LNCAP (cell line): ENCODE data around the gene GRIA3.
A peak's percentile ranks its signal among the peaks of the same experiment; 100 is the strongest.

Source experiments
- TF ChIP-seq, protein P1 (sequence below): fragments of 450-650 bp; IDR thresholded peaks from 2 replicates; pipeline ENCODE4 v1.5.1; 2017; ENCODE audit warnings: mild to moderate bottlenecking

The GRIA3 gene

GRCh38 chrX:123493857-123494256 is 309.8 kb downstream of the GRIA3 start:
- TF ChIP-seq, protein P1, sequence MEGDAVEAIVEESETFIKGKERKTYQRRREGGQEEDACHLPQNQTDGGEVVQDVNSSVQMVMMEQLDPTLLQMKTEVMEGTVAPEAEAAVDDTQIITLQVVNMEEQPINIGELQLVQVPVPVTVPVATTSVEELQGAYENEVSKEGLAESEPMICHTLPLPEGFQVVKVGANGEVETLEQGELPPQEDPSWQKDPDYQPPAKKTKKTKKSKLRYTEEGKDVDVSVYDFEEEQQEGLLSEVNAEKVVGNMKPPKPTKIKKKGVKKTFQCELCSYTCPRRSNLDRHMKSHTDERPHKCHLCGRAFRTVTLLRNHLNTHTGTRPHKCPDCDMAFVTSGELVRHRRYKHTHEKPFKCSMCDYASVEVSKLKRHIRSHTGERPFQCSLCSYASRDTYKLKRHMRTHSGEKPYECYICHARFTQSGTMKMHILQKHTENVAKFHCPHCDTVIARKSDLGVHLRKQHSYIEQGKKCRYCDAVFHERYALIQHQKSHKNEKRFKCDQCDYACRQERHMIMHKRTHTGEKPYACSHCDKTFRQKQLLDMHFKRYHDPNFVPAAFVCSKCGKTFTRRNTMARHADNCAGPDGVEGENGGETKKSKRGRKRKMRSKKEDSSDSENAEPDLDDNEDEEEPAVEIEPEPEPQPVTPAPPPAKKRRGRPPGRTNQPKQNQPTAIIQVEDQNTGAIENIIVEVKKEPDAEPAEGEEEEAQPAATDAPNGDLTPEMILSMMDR: no peak

- TF ChIP-seq, protein P1: no peak
Measured at GRCh38 chrX:123499787-123500186, 315.7 kb downstream of the GRIA3 start.

- TF ChIP-seq, protein P1: no peak
Measured at GRCh38 chrX:123504047-123504446, 320.0 kb downstream of the GRIA3 start.

DNA sequence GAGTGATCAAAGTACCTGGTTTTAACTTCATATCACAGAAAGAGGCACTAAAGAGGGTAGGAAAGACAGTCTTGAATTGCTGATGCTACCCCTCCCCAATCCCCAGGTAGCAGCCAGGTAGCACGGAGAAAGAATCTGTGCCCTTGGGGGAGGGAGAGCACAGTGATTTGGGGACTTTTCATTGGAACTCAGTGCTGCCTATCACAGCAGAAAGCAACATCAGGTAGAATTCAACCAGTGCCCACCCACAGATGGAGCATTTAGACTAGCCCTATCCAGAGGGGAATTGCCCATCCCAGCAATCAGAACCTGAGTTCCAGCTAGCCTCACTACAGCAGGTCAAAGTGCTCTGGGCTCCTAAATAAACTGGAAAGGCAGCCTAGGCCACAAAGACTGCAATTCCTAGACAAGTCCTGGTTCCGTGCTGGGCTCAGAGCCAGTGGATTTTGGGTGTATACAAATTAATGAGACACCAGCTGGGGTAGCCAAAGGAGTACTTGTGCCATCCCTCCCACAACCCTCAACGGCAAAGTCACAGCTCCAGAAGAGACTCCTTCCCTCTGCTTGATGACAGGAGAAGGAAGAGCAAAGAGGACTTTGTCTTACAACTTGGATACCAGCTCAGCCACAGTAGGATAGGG is 320.7 kb downstream of the GRIA3 start:
- TF ChIP-seq, protein P1: no peak

DNA sequence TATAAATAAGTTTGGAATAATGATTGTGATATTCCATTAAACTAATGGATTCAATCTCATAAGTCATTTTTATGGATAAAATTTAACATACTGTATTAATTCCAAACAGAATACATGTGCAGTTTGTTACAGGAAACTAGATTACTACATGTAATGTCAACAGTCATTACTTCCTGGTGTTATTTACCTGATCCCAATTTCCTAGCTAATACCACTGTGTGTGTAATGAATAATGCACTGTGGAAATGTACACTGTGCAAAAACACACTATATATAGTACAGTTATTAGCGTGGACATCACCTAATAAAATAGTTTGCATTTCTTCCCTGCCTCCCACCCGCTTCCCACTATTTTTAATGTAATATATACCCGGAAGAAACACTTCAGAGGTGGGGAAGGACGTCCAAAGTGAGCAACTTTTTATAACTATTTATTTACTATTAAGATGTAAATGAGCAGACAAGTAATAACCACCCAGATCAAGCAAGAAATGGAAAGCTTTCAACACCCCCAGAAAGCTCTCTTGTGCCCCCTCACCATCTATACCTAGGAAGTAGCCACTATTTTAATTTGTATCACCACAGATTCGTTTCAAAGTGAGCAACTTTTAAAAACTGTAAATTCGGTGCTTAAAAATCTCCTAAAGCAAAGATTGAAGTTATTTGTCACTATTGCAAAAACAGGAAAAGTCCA is 329.7 kb downstream of the GRIA3 start:
- TF ChIP-seq, protein P1: no peak

- TF ChIP-seq, protein P1: peak; percentile 54
Measured at GRCh38 chrX:123514279-123514640, 330.2 kb downstream of the GRIA3 start.

- TF ChIP-seq, protein P1: no peak
Measured at GRCh38 chrX:123518791-123519190, 334.7 kb downstream of the GRIA3 start.
